Heart left ventricle (tissue), 13 donors: ENCODE data around the gene CCNJL.

Experiments
- CTCF ChIP-seq, 12 donors: fragments of 200-600 bp; sonication (generic) in 4 of 12; IDR thresholded peaks; one replicate each; pipeline versions ENCODE4 v1.5.0 to v1.8.0; 2018 to 2022; ENCODE audit warnings: antibody characterized with exemption in 12 of 12, mild to moderate bottlenecking in 5 of 12
- POLR2A ChIP-seq, 2 donors: fragments of 450-650 bp; IDR thresholded peaks; one replicate each; pipeline ENCODE4 v1.6.1; 2017; ENCODE audit warnings: antibody characterized with exemption in 2 of 2, mild to moderate bottlenecking in 2 of 2, moderate library complexity in 2 of 2
- donor health status: ischemic (EF 13 %, LVEDD 7.1; RV severe dilation, severe dysfunction).
- donor health status: DM: no; HTN: yes; CAD: no.
- donor health status: DM: no; HTN: no; CAD: no.
- donor health status: ischemic (EF 25% LVEDD 6.9; RV normal size, moderate dysfunction).
- donor health status: ischemic (EF 25% LVEDD 5.7; RV mildly dilated, moderate dysfunction).
- donor health status: ischemic (EF 35%, LVEDD 5.7; RV mildly dilated, moderate dysfunction).
- donor health status: nonischemic (EF 11% LVEDD 7.7; RV severe dilation, severe dysfunction).
- donor health status: DM: yes; HTN: yes; CAD: no.
- donor health status: PGD.
- donor health status: ischemic (EF 29% LVEDD 5.4; RV normal size, mild dysfunction).
- donor health status: nonischemic (EF 23%, LVEDD 6.1; RV moderate dilation, normal function).

GRCh38 chr5:160233215-160233614 is 79.1 kb downstream of the CCNJL start:
- no peak for TF ChIP-seq CTCF (IDR thresholded peaks at IDR 0.05)
- no peak for TF ChIP-seq POLR2A (IDR thresholded peaks at IDR 0.05)
